Measurements from ENCODE around the gene EML6. TPM values are rescaled to one million over a fixed set of nuclear protein-coding genes. Genes with fewer than 3 reads are reported as not detected.

Gene EML6
- total and polyA plus RNA-seq, 10 of the 15 experiments (the other 5 are each of a cell fraction or from before 2014, with no cell fraction given) = 0.09 to 0.67 (median 0.21) TPM

- TF ChIP-seq ZNF592 (IDR thresholded peaks at IDR 0.05) = no peak
- TF ChIP-seq ZNF24 (IDR thresholded peaks at IDR 0.05) = no peak
- no peak for TF ChIP-seq CEBPB (IDR thresholded peaks at IDR 0.05; ENCODE audit: borderline replicate concordance in 1 of 2, low read depth in 2 of 2, low read length in 2 of 2)
- TF ChIP-seq RUNX3 (IDR thresholded peaks at IDR 0.05; ENCODE audit: low read length) = no peak
- no peak for TF ChIP-seq YBX1 (IDR thresholded peaks at IDR 0.05)
- no peak for TF ChIP-seq SREBF2 (IDR thresholded peaks at IDR 0.05; ENCODE audit: low read length)
- TF ChIP-seq TCF7 (IDR thresholded peaks at IDR 0.05; ENCODE audit: borderline replicate concordance) = no peak
These were observed 52.2 kb downstream of the EML6 start (continued) for GRCh38 chr2:54775710-54776109.

DNA sequence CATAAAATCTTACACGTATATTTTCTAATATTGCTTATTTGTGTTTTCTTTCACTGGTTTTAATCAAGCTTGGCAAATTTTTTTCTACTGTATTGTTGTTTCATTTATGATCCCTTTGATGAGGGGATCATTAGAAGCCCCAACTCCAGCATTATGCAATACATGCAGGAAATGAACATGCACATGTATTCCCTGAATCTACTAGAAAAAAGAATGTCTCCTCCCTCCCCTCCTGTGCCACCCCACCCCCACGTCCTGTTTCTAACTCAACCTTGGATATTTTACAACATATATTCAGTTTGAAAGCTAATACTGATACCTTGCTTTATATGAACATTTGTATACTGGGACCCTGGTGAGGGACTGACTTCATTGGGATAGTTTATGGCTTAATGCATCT is 53.0 kb downstream of the EML6 start:
- no peaks in the 10 kb centered on the region for H4K20me1 ChIP-seq (ENCODE audit: control insufficient read depth, insufficient read depth)
- 10% methylated on average over 2 of the region's 2 CpGs for WGBS (ENCODE audit: insufficient coverage, insufficient replicate concordance, low lambda C conversion rate, missing lambda C conversion rate)
- H3K9ac ChIP-seq (ENCODE audit: control insufficient read depth, insufficient read depth, low read length) = no peak overlapping the region
- POLR2A ChIA-PET = no interaction called here
- SMC1A ChIA-PET (ENCODE audit: uncharacterized antibody, unreplicated experiment) = interaction anchor here (1.0 kb wide), 1 partner anchor 13 kb away, joined by 5 read pairs; no protein-coding TSS in a partner anchor
- ATAC-seq (no peak), DNase-seq (ENCODE audit: low read depth, low spot score) (no peak), FAIRE-seq (no peak)
- BruUV-seq (replicated peaks) = no TSS peak
- H3K27ac ChIP-seq (ENCODE audit: control insufficient read depth, insufficient read depth) = no peak overlapping the region
- no peak overlapping the region for H3K4me3 ChIP-seq
- H2AFZ ChIP-seq (ENCODE audit: control insufficient read depth, low read depth, low read length) = no peak overlapping the region
- no peak overlapping the region for H3K4me2 ChIP-seq (ENCODE audit: control insufficient read depth, insufficient read depth)
- CTCF ChIA-PET = interaction anchor here (1.6 kb wide), 1 partner anchor 63 kb away, joined by 6 read pairs; no protein-coding TSS in a partner anchor
- H3K79me2 ChIP-seq (ENCODE audit: control insufficient read depth, insufficient read depth, low read length) = no peaks in the 10 kb centered on the region
- no peaks in the 10 kb centered on the region for H3K36me3 ChIP-seq (ENCODE audit: control insufficient read depth in 2 of 2, insufficient read depth in 2 of 2, low read length in 1 of 2)
- RAD21 ChIA-PET (ENCODE audit: unreplicated experiment) = no interaction called here
- in situ Hi-C loops (cut with MboI) (no loop called here), intact Hi-C loops (cut with micrococcal nuclease; ENCODE audit: unreplicated experiment) (no loop called here)
- H3K4me1 ChIP-seq (ENCODE audit: control insufficient read depth, insufficient read depth, low read length) = no peaks in the 10 kb centered on the region
- H3K27me3 ChIP-seq (replicated peaks in 1 of 2; ENCODE audit: control insufficient read depth in 2 of 2, insufficient read depth in 2 of 2, low read length in 1 of 2) = no peaks in the 10 kb centered on the region
- TF ChIP-seq HDAC2 (IDR thresholded peaks at IDR 0.05) = no peak
- TF ChIP-seq, protein P1, sequence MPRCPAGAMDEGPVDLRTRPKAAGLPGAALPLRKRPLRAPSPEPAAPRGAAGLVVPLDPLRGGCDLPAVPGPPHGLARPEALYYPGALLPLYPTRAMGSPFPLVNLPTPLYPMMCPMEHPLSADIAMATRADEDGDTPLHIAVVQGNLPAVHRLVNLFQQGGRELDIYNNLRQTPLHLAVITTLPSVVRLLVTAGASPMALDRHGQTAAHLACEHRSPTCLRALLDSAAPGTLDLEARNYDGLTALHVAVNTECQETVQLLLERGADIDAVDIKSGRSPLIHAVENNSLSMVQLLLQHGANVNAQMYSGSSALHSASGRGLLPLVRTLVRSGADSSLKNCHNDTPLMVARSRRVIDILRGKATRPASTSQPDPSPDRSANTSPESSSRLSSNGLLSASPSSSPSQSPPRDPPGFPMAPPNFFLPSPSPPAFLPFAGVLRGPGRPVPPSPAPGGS (IDR thresholded peaks at IDR 0.05; ENCODE audit: borderline replicate concordance, insufficient read depth, low read depth, low read length, poor library complexity, severe bottlenecking) = no peak
- no peak for TF ChIP-seq MEF2A (IDR thresholded peaks at IDR 0.05; ENCODE audit: insufficient read depth, low read depth, low read length)
- no peak for TF ChIP-seq RB1 (IDR thresholded peaks at IDR 0.05; ENCODE audit: borderline replicate concordance)
- no peak for TF ChIP-seq ETV6 (conservative IDR thresholded peaks at IDR 0.05 in 1 of 2, IDR thresholded peaks at IDR 0.05 in 1 of 2; ENCODE audit: borderline replicate concordance in 1 of 2, low read depth in 1 of 2)
- no peak for TF ChIP-seq PRDM15 (CRISPR knock-in tag; IDR thresholded peaks at IDR 0.05)
- TF ChIP-seq CREB1 (IDR thresholded peaks at IDR 0.05; ENCODE audit: low read depth) = no peak
- no peak for TF ChIP-seq ZSCAN29 (IDR thresholded peaks at IDR 0.05)
- no peak for TF ChIP-seq SP1 (IDR thresholded peaks at IDR 0.05; ENCODE audit: low read depth, low read length)
- H3K9me3 ChIP-seq (replicated peaks; ENCODE audit: control insufficient read depth, insufficient read depth, low read length) = peaks cover 2% of the 10 kb centered on the region; the same call in 2 of the 3 replicates

Measured in GM12878 (cell line).